Right cardiac atrium (tissue), 5 donors: ENCODE results near the gene ZCCHC17. TPM values are rescaled to one million over a fixed set of nuclear protein-coding genes. Genes with fewer than 3 reads are reported as not detected.

ENCODE experiments used
- ATAC-seq, 2 donors: fragments of 200-7000 bp; cut with Tn5 transposase; one replicate each; pipeline versions ENCODE4 v1.8.0 to v1.9.1; 2020; ENCODE audit warnings: moderate library complexity in 2 of 2, mild to moderate bottlenecking in 1 of 2
- DNase-seq, 3 donors: peaks; one replicate each; pipeline ENCODE4 v3.0.0-alpha.2; 2020
- H3K27ac ChIP-seq: one replicate; pipeline ENCODE4 v1.5.1; 2013; ENCODE audit warnings: mild to moderate bottlenecking, low read length, control low read depth, moderate library complexity
- H3K27me3 ChIP-seq: one replicate; pipeline ENCODE4 v1.6.1; 2013; ENCODE audit not compliant: control insufficient read depth, insufficient read depth
- H3K4me1 ChIP-seq: one replicate; pipeline ENCODE4 v1.6.1; 2013; ENCODE audit warnings: low read length; ENCODE audit not compliant: control insufficient read depth, insufficient read depth
- H3K4me3 ChIP-seq: one replicate; pipeline ENCODE4 v1.5.1; 2013; ENCODE audit warnings: low read length, control low read depth
- H3K9me3 ChIP-seq: one replicate; pipeline ENCODE4 v1.6.1; 2013; ENCODE audit warnings: low read length; ENCODE audit not compliant: control insufficient read depth
- WGBS: extraction: QIAGEN DNeasy Blood & Tissue Kit; methylation state at CpG from one replicate; pipeline ENCODE4 v1.1.7; 2013; 5-methylcytosine and 5-hydroxymethylcytosine counted together
- intact Hi-C, 4 donors: fragments of 100-400 bp; cut with DNase I; formaldehyde crosslinking; loops; one replicate each; pipeline versions ENCODE4 v1.11.0 to v1.14.0; 2022 to 2023
- polyA plus RNA-seq: library from polyadenylated mRNA; stranded (reverse); fragments of 200-250 nt; gene quantifications from one replicate; pipeline ENCODE4 v1.2.3, GENCODE V29; 2013
- total RNA-seq, 4 donors: library from RNA; stranded (reverse); fragmentation: NEBNext Ultra II Directional; extraction: Animal tissue kit (Norgen Biotek cat#: 25700); gene quantifications; one replicate each; pipeline ENCODE4 v1.2.1, GENCODE V29; 2021
- donor health status: healthy with polysubstance abuse.
- donor health status: DM: no; HTN: yes; CAD: no.
- donor health status: DM: no; HTN: no; CAD: no.
- donor health status: DM: no; HTN: yes; CAD: no; lungs with severe emphysema.
- donor health status: DM: yes; HTN: yes; CAD: no.

Gene ZCCHC17
- total and polyA plus RNA-seq, 5 donors = 14.7 to 23.5 (median 20.3) TPM

- Histone ChIP-seq H3K9me3 (no peaks in the 10 kb centered on the region), H3K27me3 (no peaks in the 10 kb centered on the region), H3K4me3 (no peak overlapping the region), H3K4me1 (peaks cover 2% of the 10 kb centered on the region), H3K27ac (no peak overlapping the region)
- ATAC-seq (no peak), DNase-seq (no peak)
- intact Hi-C loops = loop anchor here in 1 of 4 donors (10.0 kb wide), 1 partner anchor 148 kb away; no protein-coding TSS in a partner anchor
- 97% methylated on average over 3 of the region's 3 CpGs for WGBS
Observed at GRCh38 chr1:31396633-31397351, 100.0 kb downstream of the ZCCHC17 start.

- H3K4me3 ChIP-seq = no peak overlapping the region
- WGBS = 67% methylated on average over 4 of the region's 4 CpGs
- H3K4me1 ChIP-seq = peaks cover 2% of the 10 kb centered on the region
- H3K9me3 ChIP-seq = no peaks in the 10 kb centered on the region
- DNase-seq (no peak), ATAC-seq (no peak)
- no peaks in the 10 kb centered on the region for H3K27me3 ChIP-seq
- H3K27ac ChIP-seq = no peak overlapping the region
- intact Hi-C loops = loop anchor here in 1 of 4 donors (10.0 kb wide), 1 partner anchor 147 kb away; no protein-coding TSS in a partner anchor
Observed at GRCh38 chr1:31397360-31398095, 100.7 kb downstream of the ZCCHC17 start.

- Histone ChIP-seq H3K9me3 (no peaks in the 10 kb centered on the region), H3K4me1 (peaks cover 2% of the 10 kb centered on the region), H3K4me3 (no peak overlapping the region), H3K27me3 (no peaks in the 10 kb centered on the region), H3K27ac (no peak overlapping the region)
- intact Hi-C loops = loop anchor here in 1 of 4 donors (10.0 kb wide), 1 partner anchor 147 kb away; no protein-coding TSS in a partner anchor
- ATAC-seq (no peak), DNase-seq (no peak)
- 90% methylated on average over 2 of the region's 2 CpGs for WGBS
Observed at GRCh38 chr1:31398246-31398645, 101.4 kb downstream of the ZCCHC17 start.

- no peaks in the 10 kb centered on the region for H3K27me3 ChIP-seq
- 66% methylated on average over 3 of the region's 3 CpGs for WGBS
- no peaks in the 10 kb centered on the region for H3K9me3 ChIP-seq
- no peak overlapping the region for H3K27ac ChIP-seq
- DNase-seq (no peak), ATAC-seq (no peak)
- peaks cover under 1% of the 10 kb centered on the region for H3K4me1 ChIP-seq
- no peak overlapping the region for H3K4me3 ChIP-seq
- intact Hi-C loops = loop anchor here in 1 of 4 donors (10.0 kb wide), 1 partner anchor 145 kb away; no protein-coding TSS in a partner anchor
Observed at GRCh38 chr1:31399976-31400375, 103.1 kb downstream of the ZCCHC17 start.

- Histone ChIP-seq H3K4me1 (no peaks in the 10 kb centered on the region), H3K27me3 (no peaks in the 10 kb centered on the region), H3K9me3 (no peaks in the 10 kb centered on the region), H3K4me3 (no peak overlapping the region), H3K27ac (no peak overlapping the region)
- ATAC-seq (no peak), DNase-seq (no peak)
- intact Hi-C loops = no loop called here
- 41% methylated on average over 3 of the region's 3 CpGs for WGBS
Observed at GRCh38 chr1:31400393-31400792, 103.6 kb downstream of the ZCCHC17 start.

GRCh38 chr1:31401241-31401640, 104.4 kb downstream of the ZCCHC17 start:
- H3K27ac ChIP-seq = no peak overlapping the region
- ATAC-seq = no peak
- no peak for DNase-seq
- no peaks in the 10 kb centered on the region for H3K27me3 ChIP-seq
- intact Hi-C loops = no loop called here
- H3K4me3 ChIP-seq = no peak overlapping the region
- no peaks in the 10 kb centered on the region for H3K9me3 ChIP-seq
- H3K4me1 ChIP-seq = no peaks in the 10 kb centered on the region
- 47% methylated on average over 2 of the region's 2 CpGs for WGBS

GRCh38 chr1:31405578-31406245, 108.9 kb downstream of the ZCCHC17 start:
- Histone ChIP-seq H3K27me3 (no peaks in the 10 kb centered on the region), H3K9me3 (no peaks in the 10 kb centered on the region), H3K27ac (no peak overlapping the region), H3K4me3 (no peak overlapping the region), H3K4me1 (no peaks in the 10 kb centered on the region)
- ATAC-seq (no peak), DNase-seq (no peak)
- intact Hi-C loops = no loop called here
- WGBS = 83% methylated on average over 6 of the region's 6 CpGs

GRCh38 chr1:31407029-31407626, 110.3 kb downstream of the ZCCHC17 start:
- H3K4me1 ChIP-seq = no peaks in the 10 kb centered on the region
- no peak overlapping the region for H3K27ac ChIP-seq
- 65% methylated on average over 18 of the region's 18 CpGs for WGBS
- H3K9me3 ChIP-seq = no peaks in the 10 kb centered on the region
- intact Hi-C loops = no loop called here
- DNase-seq (no peak), ATAC-seq (peak in 1 of 2 donors; percentile 38)
- H3K27me3 ChIP-seq = no peaks in the 10 kb centered on the region
- H3K4me3 ChIP-seq = no peak overlapping the region

- ATAC-seq = no peak
- H3K9me3 ChIP-seq = no peaks in the 10 kb centered on the region
- DNase-seq = no peak
- no peaks in the 10 kb centered on the region for H3K27me3 ChIP-seq
- H3K27ac ChIP-seq = no peak overlapping the region
- H3K4me1 ChIP-seq = peaks cover 3% of the 10 kb centered on the region
- intact Hi-C loops = no loop called here
- 90% methylated on average over 5 of the region's 5 CpGs for WGBS
- H3K4me3 ChIP-seq = no peak overlapping the region
Observed at GRCh38 chr1:31408788-31409318, 112.0 kb downstream of the ZCCHC17 start.

GRCh38 chr1:31409946-31410858, 113.4 kb downstream of the ZCCHC17 start:
- DNase-seq (no peak), ATAC-seq (no peak)
- Histone ChIP-seq H3K4me1 (peaks cover 3% of the 10 kb centered on the region), H3K27ac (no peak overlapping the region), H3K27me3 (no peaks in the 10 kb centered on the region), H3K4me3 (no peak overlapping the region), H3K9me3 (no peaks in the 10 kb centered on the region)
- 78% methylated on average over 6 of the region's 6 CpGs for WGBS
- intact Hi-C loops = no loop called here
